ENCODE results near the gene BCL6B.

GRCh38 chr17:7024402-7024785 lies 1.5 kb downstream of the BCL6B start:
- TF ChIP-seq CTCF (conservative IDR thresholded peaks at IDR 0.05) (no peak), ZFX (IDR thresholded peaks at IDR 0.05) (no peak)
